Peyer's patch (tissue), 4 donors: ENCODE data around the gene HYKK.

Source experiments
- CTCF ChIP-seq, 6 experiments: fragments of 450-650 bp in 4 of 6; fragments of 200-600 bp in 2 of 6; sonication (generic) in 1 of 6; IDR thresholded peaks; one replicate each; pipeline ENCODE4 v1.5.1; 2017 to 2019; ENCODE audit warnings: antibody characterized with exemption in 6 of 6, mild to moderate bottlenecking in 3 of 6, moderate library complexity in 1 of 6
- POLR2A ChIP-seq, 2 donors: fragments of 450-650 bp; IDR thresholded peaks; one replicate each; pipeline ENCODE4 v1.5.1; 2017; ENCODE audit warnings: antibody characterized with exemption in 2 of 2, mild to moderate bottlenecking in 2 of 2, moderate library complexity in 2 of 2

GRCh38 chr15:78565097-78565950 is 57.9 kb downstream of the HYKK start, which contains the start of gene CHRNA5:
- no peak for TF ChIP-seq CTCF (IDR thresholded peaks at IDR 0.05)
- TF ChIP-seq POLR2A (IDR thresholded peaks at IDR 0.05), result no peak
